Measurements from ENCODE around the gene ZBTB20. TPM values are rescaled to one million over a fixed set of nuclear protein-coding genes. Genes with fewer than 3 reads are reported as not detected.

ZBTB20 gene
- total and polyA plus RNA-seq, 10 of the 15 experiments (the other 5 are each of a cell fraction or from before 2014, with no cell fraction given): 0.20 to 5.5 (median 2.2) TPM

GRCh38 chr3:114866430-114866829 is 280.7 kb downstream of the ZBTB20 start:
- intact Hi-C loops (cut with micrococcal nuclease; ENCODE audit: unreplicated experiment): no loop called here
- in situ Hi-C loops (cut with MboI): no loop called here
- Histone ChIP-seq H3K4me3 (no peak overlapping the region), H4K20me1 (ENCODE audit: control insufficient read depth, insufficient read depth) (no peaks in the 10 kb centered on the region), H3K79me2 (ENCODE audit: control insufficient read depth, insufficient read depth, low read length) (no peaks in the 10 kb centered on the region), H3K9me3 (replicated peaks; ENCODE audit: control insufficient read depth, insufficient read depth, low read length) (no peaks in the 10 kb centered on the region), H3K27ac (ENCODE audit: control insufficient read depth, insufficient read depth) (no peak overlapping the region), H3K4me1 (ENCODE audit: control insufficient read depth, insufficient read depth, low read length) (no peaks in the 10 kb centered on the region; the same call in 1 of the 2 replicates), H3K36me3 (ENCODE audit: control insufficient read depth in 2 of 2, insufficient read depth in 2 of 2, low read length in 1 of 2) (no peaks in the 10 kb centered on the region), H3K4me2 (ENCODE audit: control insufficient read depth, insufficient read depth) (no peak overlapping the region), H2AFZ (ENCODE audit: control insufficient read depth, low read depth, low read length) (no peak overlapping the region), H3K27me3 (replicated peaks in 1 of 2; ENCODE audit: control insufficient read depth in 2 of 2, insufficient read depth in 2 of 2, low read length in 1 of 2) (no peaks in the 10 kb centered on the region), H3K9ac (ENCODE audit: control insufficient read depth, insufficient read depth, low read length) (no peak overlapping the region)
- ChIA-PET SMC1A (ENCODE audit: uncharacterized antibody, unreplicated experiment) (interaction anchor here (0.8 to 3.4 kb wide), 4 partner anchors 9 to 126 kb away, joined by 3 to 18 read pairs (median 3); no protein-coding TSS in a partner anchor), POLR2A (no interaction called here), CTCF (interaction anchor here (0.7 to 2.0 kb wide), 2 partner anchors 8 to 12 kb away, joined by 3 to 6 read pairs; no protein-coding TSS in a partner anchor), RAD21 (ENCODE audit: unreplicated experiment) (no interaction called here)
- no TSS peak for BruUV-seq (replicated peaks)
- ATAC-seq (no peak), DNase-seq (ENCODE audit: low read depth, low spot score) (no peak), FAIRE-seq (no peak)
- TF ChIP-seq SMC3 (IDR thresholded peaks at IDR 0.05; ENCODE audit: borderline replicate concordance, low read length): no peak

DNA sequence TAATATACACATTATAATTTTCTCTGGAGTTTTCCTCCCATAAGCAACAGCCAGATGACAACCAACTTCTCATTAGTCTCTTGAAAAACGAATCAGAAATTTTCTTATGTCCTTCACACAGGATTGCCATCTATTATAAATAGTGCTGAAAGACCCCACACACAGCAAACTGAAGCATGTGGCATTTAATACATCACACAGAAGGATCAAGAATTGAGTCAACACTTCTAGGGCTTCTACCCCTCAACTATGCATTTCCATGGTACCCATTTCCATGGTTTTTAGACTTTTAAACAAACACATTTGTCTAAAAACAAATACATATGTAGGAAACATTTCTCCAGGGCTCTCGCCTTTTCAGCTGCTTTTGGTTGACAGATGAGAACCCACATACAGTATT is 282.1 kb downstream of the ZBTB20 start:
- Histone ChIP-seq H3K9me3 (replicated peaks; ENCODE audit: control insufficient read depth, insufficient read depth, low read length) (no peaks in the 10 kb centered on the region), H3K79me2 (ENCODE audit: control insufficient read depth, insufficient read depth, low read length) (no peaks in the 10 kb centered on the region), H3K9ac (ENCODE audit: control insufficient read depth, insufficient read depth, low read length) (no peak overlapping the region), H3K4me3 (no peak overlapping the region), H3K27ac (ENCODE audit: control insufficient read depth, insufficient read depth) (no peak overlapping the region), H4K20me1 (ENCODE audit: control insufficient read depth, insufficient read depth) (no peaks in the 10 kb centered on the region), H3K4me2 (ENCODE audit: control insufficient read depth, insufficient read depth) (no peak overlapping the region), H3K27me3 (replicated peaks in 1 of 2; ENCODE audit: control insufficient read depth in 2 of 2, insufficient read depth in 2 of 2, low read length in 1 of 2) (no peaks in the 10 kb centered on the region), H2AFZ (ENCODE audit: control insufficient read depth, low read depth, low read length) (no peak overlapping the region), H3K36me3 (ENCODE audit: control insufficient read depth in 2 of 2, insufficient read depth in 2 of 2, low read length in 1 of 2) (no peaks in the 10 kb centered on the region), H3K4me1 (ENCODE audit: control insufficient read depth, insufficient read depth, low read length) (no peaks in the 10 kb centered on the region; the same call in 1 of the 2 replicates)
- WGBS (ENCODE audit: insufficient coverage, insufficient replicate concordance, low lambda C conversion rate, missing lambda C conversion rate): 63% methylated on average over 2 of the region's 2 CpGs
- intact Hi-C loops (cut with micrococcal nuclease; ENCODE audit: unreplicated experiment): no loop called here
- BruUV-seq (replicated peaks): no TSS peak
- ChIA-PET CTCF (interaction anchor here (0.6 to 2.0 kb wide), 2 partner anchors 9 to 611 kb away, joined by 3 to 6 read pairs; no protein-coding TSS in a partner anchor), SMC1A (ENCODE audit: uncharacterized antibody, unreplicated experiment) (no interaction called here), RAD21 (ENCODE audit: unreplicated experiment) (no interaction called here), POLR2A (no interaction called here)
- no peak for DNase-seq (ENCODE audit: low read depth, low spot score)
- no peak for FAIRE-seq
- in situ Hi-C loops (cut with MboI): no loop called here
- ATAC-seq: no peak
- TF ChIP-seq ZNF592 (IDR thresholded peaks at IDR 0.05): no peak
- TF ChIP-seq IKZF2 (IDR thresholded peaks at IDR 0.05): no peak
- TF ChIP-seq BRCA1 (IDR thresholded peaks at IDR 0.05; ENCODE audit: low read depth, low read length): no peak
- TF ChIP-seq, protein P1, sequence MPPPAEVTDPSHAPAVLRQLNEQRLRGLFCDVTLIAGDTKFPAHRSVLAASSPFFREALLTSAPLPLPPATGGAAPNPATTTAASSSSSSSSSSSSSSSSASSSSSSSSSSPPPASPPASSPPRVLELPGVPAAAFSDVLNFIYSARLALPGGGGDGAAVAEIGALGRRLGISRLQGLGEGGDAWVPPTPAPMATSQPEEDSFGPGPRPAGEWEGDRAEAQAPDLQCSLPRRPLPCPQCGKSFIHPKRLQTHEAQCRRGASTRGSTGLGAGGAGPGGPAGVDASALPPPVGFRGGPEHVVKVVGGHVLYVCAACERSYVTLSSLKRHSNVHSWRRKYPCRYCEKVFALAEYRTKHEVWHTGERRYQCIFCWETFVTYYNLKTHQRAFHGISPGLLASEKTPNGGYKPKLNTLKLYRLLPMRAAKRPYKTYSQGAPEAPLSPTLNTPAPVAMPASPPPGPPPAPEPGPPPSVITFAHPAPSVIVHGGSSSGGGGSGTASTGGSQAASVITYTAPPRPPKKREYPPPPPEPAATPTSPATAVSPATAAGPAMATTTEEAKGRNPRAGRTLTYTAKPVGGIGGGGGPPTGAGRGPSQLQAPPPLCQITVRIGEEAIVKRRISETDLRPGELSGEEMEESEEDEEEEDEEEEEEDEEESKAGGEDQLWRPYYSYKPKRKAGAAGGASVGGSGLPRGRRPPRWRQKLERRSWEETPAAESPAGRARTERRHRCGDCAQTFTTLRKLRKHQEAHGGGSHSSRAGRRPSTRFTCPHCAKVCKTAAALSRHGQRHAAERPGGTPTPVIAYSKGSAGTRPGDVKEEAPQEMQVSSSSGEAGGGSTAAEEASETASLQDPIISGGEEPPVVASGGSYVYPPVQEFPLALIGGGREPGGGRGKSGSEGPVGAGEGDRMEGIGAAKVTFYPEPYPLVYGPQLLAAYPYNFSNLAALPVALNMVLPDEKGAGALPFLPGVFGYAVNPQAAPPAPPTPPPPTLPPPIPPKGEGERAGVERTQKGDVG (CRISPR knock-in tag; IDR thresholded peaks at IDR 0.05): no peak
- no peak for TF ChIP-seq CHD2 (IDR thresholded peaks at IDR 0.05; ENCODE audit: borderline replicate concordance, low read depth, low read length)
- TF ChIP-seq BMI1 (IDR thresholded peaks at IDR 0.05; ENCODE audit: borderline replicate concordance): no peak
- TF ChIP-seq CHD1 (IDR thresholded peaks at IDR 0.05; ENCODE audit: low read depth, low read length): no peak
- TF ChIP-seq HDGF (IDR thresholded peaks at IDR 0.05): no peak
- TF ChIP-seq POLR2AphosphoS2 (IDR thresholded peaks at IDR 0.05; ENCODE audit: low read depth, low read length): no peak
- no peak for TF ChIP-seq RFX5 (IDR thresholded peaks at IDR 0.05; ENCODE audit: low read depth, low read length)
